ENCODE results near the gene NOXO1. TPM values are rescaled to one million over a fixed set of nuclear protein-coding genes. Genes with fewer than 3 reads are reported as not detected.

NOXO1 gene
- total and polyA plus RNA-seq, 9 of the 15 experiments (the other 6 are each of a cell fraction or from before 2014, with no cell fraction given), result not detected

GRCh38 chr16:1942047-1942809, 39.0 kb downstream of the NOXO1 start (continued):
- no peak for TF ChIP-seq XRCC3 (IDR thresholded peaks at IDR 0.05)
- peak; percentile 84 for TF ChIP-seq JUND (IDR thresholded peaks at IDR 0.05; ENCODE audit: borderline replicate concordance, low read depth, low read length)
- TF ChIP-seq JUND (tag; IDR thresholded peaks at IDR 0.05; ENCODE audit: borderline replicate concordance, low read depth, low read length), result peak; percentile 86; the same call in 1 of the 3 replicates
- TF ChIP-seq RBBP5 (IDR thresholded peaks at IDR 0.05; ENCODE audit: borderline replicate concordance, insufficient read depth, low read length, poor library complexity, severe bottlenecking), result no peak
- TF ChIP-seq NCOA4 (IDR thresholded peaks at IDR 0.05; ENCODE audit: partially characterized antibody), result no peak
- TF ChIP-seq WHSC1 (IDR thresholded peaks at IDR 0.05; ENCODE audit: low read length), result no peak
- TF ChIP-seq CHAMP1 (IDR thresholded peaks at IDR 0.05), result no peak
- TF ChIP-seq SRSF7 (optimal IDR thresholded peaks at IDR 0.05; ENCODE audit: low read depth, low read length), result no peak
- TF ChIP-seq SAFB2 (IDR thresholded peaks at IDR 0.05; ENCODE audit: borderline replicate concordance, low read depth, low read length, severe bottlenecking), result no peak
- no peak for TF ChIP-seq ZBTB26 (CRISPR knock-in tag; IDR thresholded peaks at IDR 0.05)
- no peak for TF ChIP-seq TAF7 (tag; IDR thresholded peaks at IDR 0.05)
- no peak for TF ChIP-seq DACH1 (IDR thresholded peaks at IDR 0.05; ENCODE audit: partially characterized antibody)
- peak; percentile 81 for TF ChIP-seq BACH1 (tag; IDR thresholded peaks at IDR 0.05)
- no peak for TF ChIP-seq FUS (optimal IDR thresholded peaks at IDR 0.05; ENCODE audit: low read depth, low read length)
- TF ChIP-seq VEZF1 (CRISPR knock-in tag; IDR thresholded peaks at IDR 0.05), result peak; percentile 32; the same call in 1 of the 2 replicates
- no peak for TF ChIP-seq ZNF695 (CRISPR knock-in tag; IDR thresholded peaks at IDR 0.05)
- TF ChIP-seq CHD1 (IDR thresholded peaks at IDR 0.05; ENCODE audit: low read length), result peak; percentile 55
- no peak for TF ChIP-seq NR0B1 (IDR thresholded peaks at IDR 0.05; ENCODE audit: partially characterized antibody)
- peak; percentile 53 for TF ChIP-seq EP300 (IDR thresholded peaks at IDR 0.05; ENCODE audit: low read length)
- no peak for TF ChIP-seq TCF7 (IDR thresholded peaks at IDR 0.05; ENCODE audit: borderline replicate concordance)
- no peak for TF ChIP-seq SMAD4 (CRISPR knock-in tag; conservative IDR thresholded peaks at IDR 0.05)
- TF ChIP-seq SLC30A9 (CRISPR knock-in tag; IDR thresholded peaks at IDR 0.05), result no peak
- no peak for TF ChIP-seq KHSRP (IDR thresholded peaks at IDR 0.05)
- TF ChIP-seq NFE2 (IDR thresholded peaks at IDR 0.05; ENCODE audit: low read depth), result peak; percentile 96

Data from K562 (cell line).